Mesodermal cell (in vitro differentiated cells): ENCODE measurements around the gene POU2AF2.

ENCODE experiments used
- H3K27ac ChIP-seq: 2 replicates; pipeline ENCODE4 v1.7.0; 2013; ENCODE audit warnings: mild to moderate bottlenecking, low read depth, low read length, moderate library complexity; ENCODE audit not compliant: severe bottlenecking
- H3K36me3 ChIP-seq: 2 replicates; pipeline ENCODE4 v1.7.1; 2013; ENCODE audit warnings: mild to moderate bottlenecking, low read length, moderate library complexity; ENCODE audit not compliant: control insufficient read depth, insufficient read depth
- H3K4me1 ChIP-seq: one replicate; pipeline ENCODE4 v1.7.1; 2013; ENCODE audit warnings: mild to moderate bottlenecking, low read length; ENCODE audit not compliant: insufficient read depth, control insufficient read depth, poor library complexity, severe bottlenecking
- H3K4me3 ChIP-seq: 2 replicates; pipeline ENCODE4 v1.7.0; 2013; ENCODE audit warnings: low read length, control low read depth, mild to moderate bottlenecking; ENCODE audit not compliant: insufficient read depth, poor library complexity, severe bottlenecking; ENCODE audit errors: extremely low read depth
- H3K9me3 ChIP-seq: 2 replicates; pipeline ENCODE4 v1.7.1; 2013; ENCODE audit warnings: mild to moderate bottlenecking, low read length, moderate library complexity; ENCODE audit not compliant: control insufficient read depth
- WGBS, 2 experiments: methylation state at CpG; one replicate each; pipeline ENCODE4 v1.1.5; 2013; ENCODE audit warnings: missing lambda C conversion rate in 2 of 2; ENCODE audit not compliant: insufficient coverage in 2 of 2; 5-methylcytosine and 5-hydroxymethylcytosine counted together

Gene POU2AF2

DNA sequence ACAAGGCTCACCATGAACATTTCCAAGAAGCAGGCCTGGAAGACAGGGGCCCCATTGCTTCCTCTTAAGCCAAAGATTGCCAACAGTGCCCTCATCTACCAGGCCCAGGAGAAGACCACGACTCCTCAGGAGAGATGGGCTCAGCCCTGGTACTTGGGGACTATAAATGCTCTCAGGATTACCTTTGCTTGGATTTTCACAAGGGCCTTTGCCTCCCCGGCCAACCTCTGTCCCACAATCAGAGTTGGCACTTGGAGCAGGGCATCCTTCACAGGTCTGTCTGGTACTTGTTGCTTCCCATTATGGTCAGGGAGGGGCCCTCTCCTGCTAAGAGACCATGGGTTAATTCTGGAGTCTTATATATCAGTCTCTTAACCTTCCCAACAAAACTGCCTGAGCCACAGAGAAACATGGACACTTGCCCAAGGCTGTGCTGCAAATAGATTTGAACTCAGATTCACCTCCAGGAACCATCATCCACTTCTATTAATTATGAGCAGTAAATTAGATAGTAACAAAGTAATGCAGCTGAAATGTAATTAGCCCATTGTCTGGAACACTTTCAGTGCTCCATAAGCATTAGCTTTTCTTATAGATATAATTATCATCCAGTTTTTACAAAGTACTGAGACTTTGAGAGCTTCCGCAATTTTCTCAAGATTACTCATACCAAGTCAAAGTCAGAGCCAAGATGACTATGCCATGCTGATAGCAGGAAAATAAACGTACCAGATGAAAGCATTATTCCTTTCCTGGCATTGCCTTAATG is 86.4 kb downstream of the POU2AF2 start:
- no peaks in the 10 kb centered on the region for H3K9me3 ChIP-seq
- H3K36me3 ChIP-seq = no peaks in the 10 kb centered on the region
- WGBS, 2 experiments = 87 to 94% methylated on average over 2 to 3 of the region's 4 CpGs
- no peaks in the 10 kb centered on the region for H3K4me1 ChIP-seq
- H3K4me3 ChIP-seq = no peak overlapping the region
- no peak overlapping the region for H3K27ac ChIP-seq

DNA sequence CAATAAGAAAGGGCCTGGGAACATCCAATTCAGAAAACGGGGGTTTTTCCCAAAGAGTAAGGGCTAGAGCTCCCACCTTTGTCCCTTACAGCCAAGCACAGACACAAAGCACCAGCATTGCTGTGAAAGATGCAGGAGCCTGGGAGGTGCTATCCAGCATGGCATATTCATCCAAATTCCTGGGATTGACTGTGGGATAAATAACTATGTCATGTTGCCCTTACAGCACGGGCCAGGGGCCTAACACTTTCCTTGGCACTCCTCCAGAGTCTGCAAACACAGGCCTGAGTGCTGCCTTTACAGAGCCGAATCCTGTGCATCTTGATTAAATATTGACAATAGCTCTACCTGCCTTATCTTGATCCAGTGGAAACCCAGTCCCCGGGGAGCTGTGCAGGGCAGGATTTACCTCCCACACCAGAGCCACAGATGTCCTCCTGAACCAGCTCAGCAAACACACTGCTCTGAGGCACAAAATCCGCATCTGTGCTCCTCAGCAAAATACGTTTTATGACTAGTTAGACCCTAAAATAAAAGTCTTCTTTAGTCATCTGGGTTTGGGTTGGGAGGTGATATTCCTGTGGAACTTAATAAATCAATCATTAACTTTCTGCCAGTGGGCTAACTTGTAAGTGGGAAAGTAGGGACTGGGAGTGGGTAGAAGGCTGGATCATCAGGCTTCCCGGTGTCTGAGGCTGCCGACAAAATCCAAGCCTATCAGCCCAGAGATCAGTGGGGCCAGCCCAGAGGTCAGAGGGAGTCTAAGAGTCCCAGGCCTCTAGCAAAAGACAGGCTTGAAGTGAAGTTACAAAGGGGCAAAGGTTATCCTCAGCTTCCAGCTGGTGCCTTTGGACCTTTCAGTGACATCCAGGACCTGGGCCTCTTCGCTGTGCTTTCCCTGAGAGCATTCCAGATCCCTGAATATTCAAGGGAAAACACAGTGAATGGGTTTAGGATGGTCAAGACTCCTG is 89.3 kb downstream of the POU2AF2 start:
- 81 to 82% methylated on average over 5 to 7 of the region's 9 CpGs for WGBS, 2 experiments
- Histone ChIP-seq H3K4me1 (no peaks in the 10 kb centered on the region), H3K36me3 (no peaks in the 10 kb centered on the region), H3K4me3 (no peak overlapping the region), H3K9me3 (no peaks in the 10 kb centered on the region), H3K27ac (no peak overlapping the region)

DNA sequence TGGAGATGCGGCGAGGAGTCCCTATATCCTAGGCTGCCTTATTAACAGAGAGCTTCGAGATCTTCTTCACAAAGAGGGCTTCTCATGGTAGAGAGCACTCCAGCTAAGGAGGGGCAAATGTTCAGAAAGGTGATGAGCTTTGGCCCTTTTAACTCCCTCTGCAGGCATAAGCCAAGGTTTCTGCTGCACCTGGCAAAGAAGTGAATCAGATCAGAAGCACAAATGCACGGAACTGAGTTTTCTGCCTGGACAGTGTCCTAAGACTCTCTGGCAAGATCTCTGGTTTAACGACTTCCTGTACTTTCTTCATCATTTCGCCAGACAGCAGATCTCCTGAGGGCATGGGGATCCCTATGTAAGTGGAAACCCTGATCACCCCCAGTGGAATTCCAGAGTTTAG is 90.0 kb downstream of the POU2AF2 start:
- no peak overlapping the region for H3K4me3 ChIP-seq
- H3K36me3 ChIP-seq = no peaks in the 10 kb centered on the region
- H3K27ac ChIP-seq = no peak overlapping the region
- no peaks in the 10 kb centered on the region for H3K9me3 ChIP-seq
- WGBS, 2 experiments = 84 to 100% methylated on average over 4 to 6 of the region's 6 CpGs
- H3K4me1 ChIP-seq = no peaks in the 10 kb centered on the region
